Measurements from ENCODE around the gene EDARADD.

GRCh38 chr1:236400061-236400603 lies 6.0 kb downstream of the EDARADD start:
- no peak for TF ChIP-seq CEBPB (IDR thresholded peaks at IDR 0.05; ENCODE audit: low read depth)
- TF ChIP-seq POLR2A (IDR thresholded peaks at IDR 0.05; ENCODE audit: borderline replicate concordance, extremely low read depth, insufficient read depth, insufficient read length) = no peak
- TF ChIP-seq YY1 (IDR thresholded peaks at IDR 0.05; ENCODE audit: extremely low read depth, insufficient replicate concordance, low read depth, low read length) = no peak
- TF ChIP-seq EZH2phosphoT487 (IDR thresholded peaks at IDR 0.05; ENCODE audit: borderline replicate concordance) = no peak
- TF ChIP-seq ZNF274 (IDR thresholded peaks at IDR 0.05; ENCODE audit: low read depth, low read length) = no peak
- TF ChIP-seq ZBTB33 (IDR thresholded peaks at IDR 0.05; ENCODE audit: extremely low read depth, insufficient replicate concordance, low read length) = no peak
- no peak for TF ChIP-seq CTCF (IDR thresholded peaks at IDR 0.05 in 2 of 3, conservative IDR thresholded peaks at IDR 0.05 in 1 of 3; ENCODE audit: borderline replicate concordance in 1 of 3, insufficient read depth in 1 of 3, low read depth in 2 of 3, low read length in 2 of 3)
- no peak for TF ChIP-seq REST (IDR thresholded peaks at IDR 0.05; ENCODE audit: low read depth)
- no peak for TF ChIP-seq CBX3 (IDR thresholded peaks at IDR 0.05; ENCODE audit: low read depth)
- TF ChIP-seq SIN3A (IDR thresholded peaks at IDR 0.05; ENCODE audit: low read depth) = no peak
- TF ChIP-seq SP1 (IDR thresholded peaks at IDR 0.05; ENCODE audit: low read depth) = no peak
- no peak for TF ChIP-seq MAX (IDR thresholded peaks at IDR 0.05)

All from HCT116 (cell line).